ENCODE data around the gene SLC25A34.

Gene SLC25A34

GRCh38 chr1:15719381-15720120, 16.5 kb upstream of the SLC25A34 start:
- Histone ChIP-seq H3K36me3 (ENCODE audit: control insufficient read depth, insufficient read depth, low read length) (peaks cover 35% of the 10 kb centered on the region), H3K27ac (ENCODE audit: low read depth, low read length) (no peak overlapping the region), H3K27me3 (ENCODE audit: control insufficient read depth, insufficient read depth, low read length) (no peaks in the 10 kb centered on the region), H3K4me3 (ENCODE audit: low read length) (no peak overlapping the region), H3K4me1 (ENCODE audit: control insufficient read depth, insufficient read depth, low read length) (peaks cover 23% of the 10 kb centered on the region), H3K9ac (ENCODE audit: low read length) (no peak overlapping the region)

GRCh38 chr1:15720861-15721260, 15.2 kb upstream of the SLC25A34 start:
- no peak overlapping the region for H3K9ac ChIP-seq (ENCODE audit: low read length)
- peaks cover 14% of the 10 kb centered on the region for H3K4me1 ChIP-seq (ENCODE audit: control insufficient read depth, insufficient read depth, low read length)
- peaks cover 35% of the 10 kb centered on the region for H3K36me3 ChIP-seq (ENCODE audit: control insufficient read depth, insufficient read depth, low read length)
- no peak overlapping the region for H3K4me3 ChIP-seq (ENCODE audit: low read length)
- H3K27ac ChIP-seq (ENCODE audit: low read depth, low read length), result no peak overlapping the region
- no peaks in the 10 kb centered on the region for H3K27me3 ChIP-seq (ENCODE audit: control insufficient read depth, insufficient read depth, low read length)

- H3K9ac ChIP-seq (ENCODE audit: low read length), result no peak overlapping the region
- H3K4me1 ChIP-seq (ENCODE audit: control insufficient read depth, insufficient read depth, low read length), result peaks cover 14% of the 10 kb centered on the region
- H3K4me3 ChIP-seq (ENCODE audit: low read length), result no peak overlapping the region
- H3K36me3 ChIP-seq (ENCODE audit: control insufficient read depth, insufficient read depth, low read length), result peaks cover 35% of the 10 kb centered on the region
- H3K27ac ChIP-seq (ENCODE audit: low read depth, low read length), result no peak overlapping the region
- no peaks in the 10 kb centered on the region for H3K27me3 ChIP-seq (ENCODE audit: control insufficient read depth, insufficient read depth, low read length)
These were observed 13.6 kb upstream of the SLC25A34 start for GRCh38 chr1:15722411-15722810.

GRCh38 chr1:15722836-15723532, 13.1 kb upstream of the SLC25A34 start:
- Histone ChIP-seq H3K27me3 (ENCODE audit: control insufficient read depth, insufficient read depth, low read length) (no peaks in the 10 kb centered on the region), H3K36me3 (ENCODE audit: control insufficient read depth, insufficient read depth, low read length) (peaks cover 36% of the 10 kb centered on the region), H3K4me1 (ENCODE audit: control insufficient read depth, insufficient read depth, low read length) (peaks cover 8% of the 10 kb centered on the region), H3K27ac (ENCODE audit: low read depth, low read length) (no peak overlapping the region), H3K4me3 (ENCODE audit: low read length) (no peak overlapping the region), H3K9ac (ENCODE audit: low read length) (no peak overlapping the region)

GRCh38 chr1:15723631-15724246, 12.3 kb upstream of the SLC25A34 start:
- peaks cover 40% of the 10 kb centered on the region for H3K36me3 ChIP-seq (ENCODE audit: control insufficient read depth, insufficient read depth, low read length)
- H3K9ac ChIP-seq (ENCODE audit: low read length), result no peak overlapping the region
- H3K27me3 ChIP-seq (ENCODE audit: control insufficient read depth, insufficient read depth, low read length), result no peaks in the 10 kb centered on the region
- no peak overlapping the region for H3K4me3 ChIP-seq (ENCODE audit: low read length)
- H3K4me1 ChIP-seq (ENCODE audit: control insufficient read depth, insufficient read depth, low read length), result peaks cover 4% of the 10 kb centered on the region
- H3K27ac ChIP-seq (ENCODE audit: low read depth, low read length), result no peak overlapping the region

- no peak overlapping the region for H3K9ac ChIP-seq (ENCODE audit: low read length)
These were observed 10.8 kb upstream of the SLC25A34 start for GRCh38 chr1:15724949-15725880.

GRCh38 chr1:15726508-15726907, 9.6 kb upstream of the SLC25A34 start:
- Histone ChIP-seq H3K27ac (ENCODE audit: low read depth, low read length) (no peak overlapping the region), H3K4me3 (ENCODE audit: low read length) (no peak overlapping the region), H3K4me1 (ENCODE audit: control insufficient read depth, insufficient read depth, low read length) (peaks cover 4% of the 10 kb centered on the region), H3K9ac (ENCODE audit: low read length) (no peak overlapping the region), H3K36me3 (ENCODE audit: control insufficient read depth, insufficient read depth, low read length) (peaks cover 40% of the 10 kb centered on the region), H3K27me3 (ENCODE audit: control insufficient read depth, insufficient read depth, low read length) (no peaks in the 10 kb centered on the region)

More at GRCh38 chr1:15724949-15725880, 10.8 kb upstream of the SLC25A34 start:
- Histone ChIP-seq H3K27me3 (ENCODE audit: control insufficient read depth, insufficient read depth, low read length) (no peaks in the 10 kb centered on the region), H3K4me1 (ENCODE audit: control insufficient read depth, insufficient read depth, low read length) (peaks cover 4% of the 10 kb centered on the region), H3K4me3 (ENCODE audit: low read length) (no peak overlapping the region), H3K36me3 (ENCODE audit: control insufficient read depth, insufficient read depth, low read length) (peaks cover 35% of the 10 kb centered on the region), H3K27ac (ENCODE audit: low read depth, low read length) (no peak overlapping the region)

- Histone ChIP-seq H3K4me3 (ENCODE audit: low read length) (no peak overlapping the region), H3K27me3 (ENCODE audit: control insufficient read depth, insufficient read depth, low read length) (no peaks in the 10 kb centered on the region), H3K4me1 (ENCODE audit: control insufficient read depth, insufficient read depth, low read length) (peaks cover 4% of the 10 kb centered on the region), H3K36me3 (ENCODE audit: control insufficient read depth, insufficient read depth, low read length) (peaks cover 42% of the 10 kb centered on the region), H3K27ac (ENCODE audit: low read depth, low read length) (no peak overlapping the region), H3K9ac (ENCODE audit: low read length) (no peak overlapping the region)
These were observed 9.0 kb upstream of the SLC25A34 start for GRCh38 chr1:15727021-15727420.

- no peak overlapping the region for H3K27ac ChIP-seq (ENCODE audit: low read depth, low read length)
- no peaks in the 10 kb centered on the region for H3K27me3 ChIP-seq (ENCODE audit: control insufficient read depth, insufficient read depth, low read length)
- no peak overlapping the region for H3K9ac ChIP-seq (ENCODE audit: low read length)
- no peak overlapping the region for H3K4me3 ChIP-seq (ENCODE audit: low read length)
- H3K4me1 ChIP-seq (ENCODE audit: control insufficient read depth, insufficient read depth, low read length), result peaks cover 4% of the 10 kb centered on the region
- peaks cover 46% of the 10 kb centered on the region for H3K36me3 ChIP-seq (ENCODE audit: control insufficient read depth, insufficient read depth, low read length)
These were observed 8.6 kb upstream of the SLC25A34 start for GRCh38 chr1:15727424-15727823.

- Histone ChIP-seq H3K27ac (ENCODE audit: low read depth, low read length) (no peak overlapping the region), H3K27me3 (ENCODE audit: control insufficient read depth, insufficient read depth, low read length) (no peaks in the 10 kb centered on the region), H3K4me3 (ENCODE audit: low read length) (no peak overlapping the region), H3K9ac (ENCODE audit: low read length) (no peak overlapping the region), H3K36me3 (ENCODE audit: control insufficient read depth, insufficient read depth, low read length) (peaks cover 47% of the 10 kb centered on the region), H3K4me1 (ENCODE audit: control insufficient read depth, insufficient read depth, low read length) (peaks cover under 1% of the 10 kb centered on the region)
These were observed 8.1 kb upstream of the SLC25A34 start for GRCh38 chr1:15727866-15728534.

- Histone ChIP-seq H3K27ac (ENCODE audit: low read depth, low read length) (no peak overlapping the region), H3K4me3 (ENCODE audit: low read length) (no peak overlapping the region), H3K27me3 (ENCODE audit: control insufficient read depth, insufficient read depth, low read length) (no peaks in the 10 kb centered on the region), H3K36me3 (ENCODE audit: control insufficient read depth, insufficient read depth, low read length) (peaks cover 53% of the 10 kb centered on the region), H3K9ac (ENCODE audit: low read length) (no peak overlapping the region), H3K4me1 (ENCODE audit: control insufficient read depth, insufficient read depth, low read length) (no peaks in the 10 kb centered on the region)
These were observed 7.0 kb upstream of the SLC25A34 start for GRCh38 chr1:15728937-15729657.
